Bronchial epithelial cell (primary cell): ENCODE data around the gene SHISA9. TPM values are rescaled to one million over a fixed set of nuclear protein-coding genes. Genes with fewer than 3 reads are reported as not detected.

Experiments
- DNase-seq: peaks from one replicate; pipeline ENCODE4 v3.0.0-alpha.2; 2010; ENCODE audit warnings: low read depth
- FAIRE-seq: peaks from 2 replicates; lab custom pipeline; 2011; peaks lifted over from hg19 to GRCh38; lab: Jason Lieb, UNC
- H3K27me3 ChIP-seq: 2 replicates; pipeline ENCODE4 v1.5.1; 2011; ENCODE audit warnings: low read length; ENCODE audit not compliant: control insufficient read depth, insufficient read depth
- H3K36me3 ChIP-seq: 2 replicates; pipeline ENCODE4 v1.5.1; 2011; ENCODE audit warnings: low read length; ENCODE audit not compliant: control insufficient read depth, insufficient read depth
- H3K4me3 ChIP-seq: 2 replicates; pipeline ENCODE4 v1.5.1; 2011; ENCODE audit warnings: mild to moderate bottlenecking, low read depth, low read length, control low read depth
- CTCF ChIP-seq: IDR thresholded peaks from 2 replicates; pipeline ENCODE4 v1.5.1; 2011; ENCODE audit warnings: mild to moderate bottlenecking, moderate library complexity, low read length, control low read depth, inconsistent platforms; ENCODE audit not compliant: insufficient read depth, severe bottlenecking
- total RNA-seq: library from RNA; depleted of rRNA; stranded (reverse); fragments of >200 nt; gene quantifications from 2 replicates; pipeline ENCODE4 v1.2.1, GENCODE V29; 2014

SHISA9 gene
- total RNA-seq, 1 donor from 2014 or later: under 0.01 TPM

- Histone ChIP-seq H3K36me3 (no peaks in the 10 kb centered on the region), H3K27me3 (no peaks in the 10 kb centered on the region), H3K4me3 (no peak overlapping the region)
- DNase-seq (no peak), FAIRE-seq (no peak)
- no peak for TF ChIP-seq CTCF
These were observed 203.4 kb downstream of the SHISA9 start for GRCh38 chr16:13104772-13105171.

DNA sequence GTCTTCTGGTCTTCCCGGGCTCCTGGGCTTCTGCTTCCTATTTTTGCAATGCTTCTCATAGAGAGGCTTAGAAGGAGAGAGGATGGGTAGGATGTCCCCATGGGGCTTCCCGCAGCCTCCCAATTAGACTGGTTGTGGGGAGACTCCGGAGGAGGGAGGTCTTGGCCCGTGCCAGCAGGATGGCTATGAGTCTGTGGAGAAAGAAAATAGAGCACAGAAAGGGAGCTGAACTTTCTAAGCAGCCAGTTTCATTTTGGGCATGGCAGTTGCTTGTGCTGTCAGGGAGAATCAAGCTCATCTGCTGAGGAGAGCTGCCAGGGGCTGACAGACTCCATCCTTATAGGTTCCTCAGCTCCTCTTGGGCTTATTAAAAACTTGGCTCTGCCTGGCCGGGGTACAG, 204.0 kb downstream of the SHISA9 start:
- no peak for TF ChIP-seq CTCF
- Histone ChIP-seq H3K36me3 (no peaks in the 10 kb centered on the region), H3K4me3 (no peak overlapping the region), H3K27me3 (no peaks in the 10 kb centered on the region)
- FAIRE-seq: no peak
- DNase-seq: no peak

- Histone ChIP-seq H3K27me3 (no peaks in the 10 kb centered on the region), H3K36me3 (no peaks in the 10 kb centered on the region), H3K4me3 (no peak overlapping the region)
- no peak for DNase-seq
- no peak for TF ChIP-seq CTCF
- FAIRE-seq: no peak
These were observed 205.1 kb downstream of the SHISA9 start for GRCh38 chr16:13106464-13106863.

DNA sequence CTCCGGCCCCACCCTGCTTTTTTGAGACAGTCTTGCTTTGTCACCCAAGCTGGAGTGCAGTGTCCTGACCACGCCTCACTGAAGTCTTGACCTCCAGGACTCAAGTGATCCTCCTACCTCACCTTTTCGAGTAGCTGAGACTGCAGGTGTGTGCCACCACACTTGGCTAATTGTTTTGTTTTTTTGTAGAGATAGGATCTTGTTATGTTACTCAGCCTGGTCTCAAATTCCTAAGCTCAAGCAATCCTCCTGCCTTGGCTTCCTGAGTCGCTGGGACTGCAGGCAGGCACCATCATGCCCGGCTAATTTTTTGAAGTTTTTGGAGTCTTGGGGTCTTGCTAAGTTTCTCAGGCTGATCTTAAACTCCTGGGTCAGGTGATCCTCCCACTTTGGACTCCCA, 206.7 kb downstream of the SHISA9 start:
- Histone ChIP-seq H3K36me3 (no peaks in the 10 kb centered on the region), H3K4me3 (no peak overlapping the region), H3K27me3 (no peaks in the 10 kb centered on the region)
- FAIRE-seq (no peak), DNase-seq (no peak)
- TF ChIP-seq CTCF: no peak

- H3K36me3 ChIP-seq: no peaks in the 10 kb centered on the region
- no peak overlapping the region for H3K4me3 ChIP-seq
- no peaks in the 10 kb centered on the region for H3K27me3 ChIP-seq
- no peak for FAIRE-seq
- TF ChIP-seq CTCF: no peak
- no peak for DNase-seq
These were observed 207.8 kb downstream of the SHISA9 start for GRCh38 chr16:13109171-13109570.

GRCh38 chr16:13110124-13110796, 208.9 kb downstream of the SHISA9 start:
- peak; percentile 3 for DNase-seq
- H3K27me3 ChIP-seq: no peaks in the 10 kb centered on the region
- FAIRE-seq: peak; percentile 47
- TF ChIP-seq CTCF: no peak
- no peak overlapping the region for H3K4me3 ChIP-seq
- H3K36me3 ChIP-seq: no peaks in the 10 kb centered on the region
